Hindlimb muscle (tissue), 1 donor: ENCODE results near the gene KDM4F. TPM values are rescaled to one million over a fixed set of nuclear protein-coding genes. Genes with fewer than 3 reads are reported as not detected.
A peak's percentile ranks its signal among the peaks of the same experiment; 100 is the strongest.
"Not testable (repeated sequence)": the region's sequence is repeated elsewhere in the genome, so short reads cannot be mapped to it uniquely, and the experiment has no call there.

Experiments
- DNase-seq: peaks from one replicate; pipeline ENCODE4 v3.0.0-alpha.2; 2013
- polyA plus RNA-seq: library from polyadenylated mRNA; unstranded; fragments of 120-200 nt; gene quantifications from one replicate; pipeline ENCODE4 v1.2.1, GENCODE V29; 2013; ENCODE audit not compliant: insufficient read length

KDM4F gene
- not detected for polyA plus RNA-seq

DNA sequence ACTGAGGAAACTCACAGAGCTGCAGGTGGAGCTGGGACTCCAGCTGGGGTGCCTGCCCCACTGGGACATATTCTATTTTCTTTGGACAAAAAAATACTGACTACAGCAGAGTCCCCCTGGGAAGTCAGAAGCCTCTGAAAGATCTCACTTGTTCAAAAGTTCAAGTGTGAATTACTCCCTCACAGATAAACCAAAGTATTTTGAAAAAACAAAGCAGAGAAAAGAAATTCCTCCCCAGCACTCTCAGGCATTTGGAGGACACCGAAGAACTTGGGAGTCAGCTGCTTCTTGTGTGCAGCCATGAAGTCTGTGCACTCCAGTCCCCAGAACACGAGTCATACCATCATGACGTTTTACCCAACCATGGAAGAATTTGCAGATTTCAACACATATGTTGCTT lies at the start of gene KDM4F:
TSS of gene KDM4F (plus strand) at position 301 of the 400 bp plus-strand sequence.
- not testable (repeated sequence) for DNase-seq

DNA sequence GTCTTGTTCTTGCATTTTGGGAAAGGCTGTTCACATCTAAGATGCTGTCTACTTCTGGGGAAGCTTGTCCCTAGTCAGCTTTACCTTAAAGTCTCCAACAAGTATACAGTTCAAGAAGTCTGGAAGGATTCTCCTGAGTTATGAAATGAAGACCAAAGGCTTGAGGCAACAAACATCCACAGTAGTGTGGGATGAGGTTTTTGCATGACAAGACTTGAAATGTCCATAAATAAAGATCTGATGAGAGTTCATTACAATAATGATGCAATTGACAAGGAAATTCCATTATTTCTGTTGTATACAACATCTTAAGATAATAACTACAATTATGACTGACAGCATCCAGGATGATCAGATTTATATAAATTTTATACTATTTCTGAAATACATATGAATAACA lies 45.5 kb upstream of the KDM4F start:
- DNase-seq: no peak

DNA sequence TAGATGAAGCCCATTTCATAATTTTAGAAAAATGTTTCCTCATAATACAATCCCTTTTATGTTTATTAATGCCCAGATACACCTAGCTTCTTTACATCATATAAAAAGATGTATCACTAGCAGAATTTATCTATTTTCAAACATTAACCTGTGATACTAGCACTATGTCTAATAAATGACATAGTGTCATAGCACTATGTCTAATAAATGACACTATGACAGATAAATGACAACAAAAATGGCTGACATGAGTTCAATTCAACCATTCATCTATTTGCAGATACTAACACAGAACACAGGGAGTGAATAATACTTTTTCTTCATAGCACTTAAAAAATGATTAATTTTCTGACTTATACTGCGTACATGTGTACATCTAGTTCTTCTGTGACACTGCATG lies 43.6 kb upstream of the KDM4F start:
- no peak for DNase-seq

DNA sequence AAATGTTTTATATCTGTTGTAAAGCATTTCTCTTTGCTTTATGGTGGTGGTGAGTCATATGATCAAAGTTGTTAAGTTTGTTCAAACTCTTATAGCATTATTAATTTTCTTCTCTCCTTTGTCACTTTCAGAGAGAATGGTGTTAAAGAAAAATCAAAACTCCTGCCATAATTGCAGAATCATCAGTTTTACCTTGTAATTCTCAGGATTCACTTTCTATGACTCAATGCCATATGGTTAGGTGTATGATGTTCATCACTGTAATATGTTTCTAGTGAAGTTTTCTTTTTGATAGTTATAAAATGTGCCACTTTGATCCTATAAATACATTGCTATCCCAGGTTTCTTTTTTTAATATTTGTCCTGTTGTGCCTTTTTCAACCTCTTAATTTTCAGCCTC lies 37.8 kb upstream of the KDM4F start:
- no peak for DNase-seq

DNA sequence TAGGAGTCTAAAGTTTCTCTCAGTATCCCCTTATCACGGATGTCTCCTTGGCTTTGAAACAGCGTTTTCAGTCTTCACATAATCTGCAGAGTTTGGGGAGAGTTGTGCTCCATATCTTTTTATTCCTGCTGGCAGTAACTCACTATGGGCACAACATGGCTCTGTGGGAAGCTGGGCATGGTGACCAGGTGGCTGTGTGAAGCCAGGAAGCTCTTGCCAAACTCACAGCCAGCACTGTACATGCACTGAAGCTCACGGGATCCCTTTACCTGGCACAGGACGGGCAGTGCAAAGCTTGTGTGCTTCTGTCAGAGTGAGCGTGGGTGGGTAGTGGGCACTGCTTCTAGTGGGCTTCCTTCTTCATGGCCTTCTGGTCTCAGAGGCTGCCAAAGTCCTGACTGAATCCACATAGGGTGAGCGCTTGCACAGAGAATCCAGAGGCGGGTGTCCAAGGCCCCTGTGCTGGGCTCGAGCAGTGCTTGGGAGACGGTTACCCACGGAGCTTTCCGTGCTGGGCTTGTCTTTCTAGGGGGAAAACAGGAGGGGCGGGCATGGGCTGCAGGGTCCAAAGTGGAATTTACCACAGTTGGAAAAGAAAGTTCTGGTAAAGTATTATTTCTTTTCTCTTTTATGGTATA lies 34.9 kb upstream of the KDM4F start:
- DNase-seq: no peak

DNA sequence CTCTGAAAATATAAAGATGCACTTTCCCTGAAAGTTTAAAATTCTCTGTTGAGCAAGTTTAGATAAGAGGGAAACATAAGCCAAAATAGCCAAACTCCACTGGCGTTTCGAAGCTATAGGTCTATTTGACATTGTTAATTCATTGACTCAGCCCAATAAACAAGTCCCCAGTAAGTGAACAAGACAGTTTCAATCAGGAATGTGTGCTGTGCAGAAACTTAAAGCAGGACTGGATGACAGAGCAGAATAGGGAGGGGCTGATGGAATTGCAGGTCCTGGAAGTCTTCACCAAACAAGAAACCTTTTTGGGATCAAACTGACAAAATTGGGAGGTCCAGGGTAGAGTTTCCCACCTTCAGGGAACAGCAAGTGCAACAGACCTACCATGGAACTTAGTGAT lies 33.1 kb upstream of the KDM4F start:
- DNase-seq: no peak

DNA sequence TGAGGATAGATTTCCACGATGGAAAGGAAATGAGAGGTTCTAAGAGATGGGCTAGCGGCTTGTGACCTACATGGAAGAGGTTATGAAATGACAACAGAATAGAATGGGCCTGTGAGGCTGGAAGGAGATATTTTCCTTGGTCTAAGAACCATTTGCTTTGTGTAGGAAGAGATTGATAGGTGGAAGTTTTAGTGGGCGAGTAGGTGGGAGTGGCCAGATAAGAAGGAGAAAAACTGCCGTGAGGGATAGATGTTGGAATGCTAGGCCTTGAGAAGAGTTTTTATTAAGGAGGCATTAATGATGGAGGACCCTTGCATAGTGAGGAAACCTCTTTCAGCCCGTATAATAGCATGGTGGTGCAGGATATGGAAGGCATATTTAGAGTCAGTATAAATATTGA lies 27.8 kb upstream of the KDM4F start:
- not testable (repeated sequence) for DNase-seq

DNA sequence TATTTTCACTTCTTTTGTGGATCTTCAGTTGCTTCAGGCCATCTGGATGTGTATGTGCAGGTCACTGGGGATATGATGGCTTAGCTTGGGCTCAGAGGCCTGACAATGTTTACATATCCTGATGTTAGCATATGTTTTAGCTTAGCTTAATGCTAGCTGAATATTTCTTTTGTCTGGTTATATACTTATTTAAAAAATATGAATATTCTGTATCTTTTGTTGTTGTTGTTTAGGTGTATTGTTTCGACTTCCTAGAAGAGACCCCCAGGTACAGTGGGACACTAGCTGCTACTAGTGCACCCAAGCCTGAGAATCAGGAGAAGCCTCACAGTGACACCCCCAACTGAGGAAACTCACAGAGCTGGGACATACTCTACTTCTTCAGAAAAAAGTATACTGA lies 24.3 kb upstream of the KDM4F start, which contains the start of gene KDM4E:
TSS of gene KDM4E (plus strand) at position 301 of the 400 bp plus-strand sequence. CDS start 300 bp downstream, outside the sequence.
- DNase-seq: no peak

DNA sequence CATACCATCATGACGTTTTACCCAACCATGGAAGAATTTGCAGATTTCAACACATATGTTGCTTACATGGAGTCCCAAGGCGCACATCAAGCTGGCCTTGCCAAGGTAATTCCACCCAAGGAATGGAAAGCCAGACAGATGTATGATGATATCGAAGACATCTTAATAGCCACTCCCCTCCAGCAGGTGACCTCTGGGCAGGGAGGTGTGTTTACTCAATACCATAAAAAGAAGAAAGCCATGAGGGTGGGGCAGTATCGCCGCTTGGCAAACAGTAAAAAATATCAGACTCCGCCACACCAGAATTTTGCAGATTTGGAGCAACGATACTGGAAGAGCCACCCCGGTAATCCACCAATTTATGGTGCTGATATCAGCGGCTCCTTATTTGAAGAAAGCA lies 23.6 kb upstream of the KDM4F start:
- not testable (repeated sequence) for DNase-seq

DNA sequence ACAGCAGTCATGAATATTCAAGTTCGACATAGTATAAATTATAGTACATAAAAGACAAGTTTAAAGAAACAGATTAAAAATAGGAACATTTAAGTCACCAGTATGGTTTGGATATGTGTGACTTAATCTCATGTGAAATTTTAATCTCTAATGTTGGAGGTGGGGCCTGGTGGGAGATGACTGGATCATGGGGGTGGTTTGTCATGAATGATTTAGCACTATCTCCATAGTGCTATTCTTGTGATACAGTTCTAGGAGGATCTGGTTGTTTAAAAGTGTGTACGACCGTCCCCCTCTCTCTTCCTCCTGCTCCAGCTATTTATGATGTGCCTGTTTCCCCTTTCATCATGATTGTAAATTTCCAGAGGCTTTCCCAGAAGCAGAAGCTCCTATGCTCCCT lies 20.9 kb upstream of the KDM4F start:
- DNase-seq: no peak

DNA sequence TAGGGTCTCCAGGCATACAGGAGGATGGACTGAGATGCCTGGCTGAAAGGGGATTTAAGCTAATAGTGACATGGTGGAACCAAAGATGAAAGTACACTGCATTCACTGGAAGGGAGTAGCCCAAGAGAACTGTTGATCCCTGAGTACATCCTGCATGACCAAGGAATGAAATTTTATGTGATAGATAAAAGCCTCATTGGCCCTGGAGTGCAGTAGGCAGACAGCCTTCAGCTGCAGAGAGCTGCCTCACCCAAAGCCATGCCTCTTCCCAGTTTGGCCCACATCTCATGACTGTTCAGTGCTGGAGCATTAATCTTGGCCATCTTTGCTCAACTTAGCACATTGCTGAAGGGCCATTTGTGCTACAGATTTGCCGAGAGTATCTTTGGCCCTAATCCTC lies 16.2 kb upstream of the KDM4F start:
- no peak for DNase-seq

DNA sequence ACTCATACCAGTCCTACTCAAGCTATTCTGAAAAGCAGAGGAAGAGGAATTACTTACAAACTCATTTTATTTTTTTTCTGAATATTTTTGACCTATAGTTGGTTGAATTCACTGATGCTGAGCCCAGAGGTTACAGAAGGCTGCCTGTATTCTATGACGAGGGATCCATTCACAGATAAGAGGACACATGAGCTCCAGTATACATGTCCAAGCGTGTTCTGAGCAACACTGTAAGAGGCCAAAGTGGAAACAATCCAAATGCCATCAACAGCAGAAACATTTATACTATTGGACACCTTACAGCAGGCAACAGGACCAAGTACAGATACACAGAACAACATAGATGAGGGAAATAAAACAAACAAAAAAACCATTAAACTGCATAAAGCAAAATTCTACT lies 13.9 kb upstream of the KDM4F start:
- no peak for DNase-seq

DNA sequence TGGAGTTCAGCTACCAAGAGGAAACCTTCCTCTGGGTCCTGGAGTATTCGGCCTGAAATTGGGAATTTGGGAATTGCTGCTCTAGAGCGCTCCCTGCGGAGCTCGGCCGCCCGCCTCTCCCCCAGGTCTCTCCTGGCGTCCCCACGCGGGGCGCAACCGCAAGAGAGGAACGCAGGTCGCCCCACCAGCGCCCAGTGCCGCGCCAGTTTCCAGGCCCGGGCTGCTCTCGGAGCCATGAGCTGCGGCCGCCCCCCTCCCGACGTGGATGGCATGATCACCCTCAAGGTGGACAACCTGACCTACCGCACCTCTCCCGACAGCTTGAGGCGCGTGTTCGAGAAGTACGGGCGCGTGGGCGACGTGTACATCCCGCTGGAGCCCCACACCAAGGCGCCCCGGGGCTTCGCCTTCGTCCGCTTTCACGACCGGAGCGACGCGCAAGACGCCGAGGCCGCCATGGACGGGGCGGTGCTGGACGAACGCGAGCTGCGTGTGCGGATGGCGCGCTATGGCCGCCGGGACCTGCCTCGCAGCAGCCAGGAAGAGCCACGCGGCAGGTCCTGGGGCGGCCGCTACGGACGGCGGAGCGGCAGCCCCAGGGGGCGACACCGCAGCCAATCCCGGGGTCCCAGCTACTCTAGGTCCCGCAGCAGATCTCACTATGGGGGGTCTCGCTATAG lies 11.7 kb upstream of the KDM4F start:
- peak; percentile 25 for DNase-seq

DNA sequence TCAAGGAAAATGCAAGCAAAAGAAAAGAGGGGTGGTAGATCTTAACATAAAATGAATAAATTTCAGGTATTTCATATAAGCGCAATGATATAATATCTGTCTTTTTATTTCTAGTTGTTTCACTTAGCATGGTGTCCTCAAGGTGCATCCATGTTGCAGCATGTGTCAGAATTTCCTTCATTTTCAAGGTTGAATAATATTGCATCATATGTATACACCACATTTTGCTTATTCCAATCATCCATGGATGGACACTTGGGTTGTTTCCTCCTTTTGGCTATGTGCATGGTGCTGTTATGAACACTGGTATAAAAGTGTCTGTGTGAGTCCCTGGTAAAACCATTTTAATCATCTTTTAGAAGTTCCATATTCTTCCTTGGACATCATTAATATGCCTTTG lies 7.0 kb upstream of the KDM4F start:
- DNase-seq: no peak

DNA sequence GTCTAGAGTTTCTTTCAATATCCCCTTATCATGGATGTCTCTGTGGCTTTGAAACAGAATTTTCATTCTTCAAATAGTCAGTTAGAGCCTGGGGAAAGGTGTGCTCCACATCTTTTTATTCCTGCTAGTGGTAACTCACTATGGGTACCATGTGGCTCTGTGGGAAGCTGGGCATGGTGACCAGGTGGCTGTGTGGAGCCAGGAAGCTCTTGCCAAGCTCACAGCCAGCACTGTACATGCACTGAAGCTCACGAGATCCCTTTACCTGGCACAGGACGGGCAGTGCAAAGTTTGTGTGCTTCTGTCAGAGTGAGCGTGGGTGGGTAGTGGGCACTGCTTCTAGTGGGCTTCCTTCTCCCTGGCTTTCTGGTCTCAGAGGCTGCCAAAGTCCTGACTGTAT lies 6.3 kb upstream of the KDM4F start:
- DNase-seq: no peak

DNA sequence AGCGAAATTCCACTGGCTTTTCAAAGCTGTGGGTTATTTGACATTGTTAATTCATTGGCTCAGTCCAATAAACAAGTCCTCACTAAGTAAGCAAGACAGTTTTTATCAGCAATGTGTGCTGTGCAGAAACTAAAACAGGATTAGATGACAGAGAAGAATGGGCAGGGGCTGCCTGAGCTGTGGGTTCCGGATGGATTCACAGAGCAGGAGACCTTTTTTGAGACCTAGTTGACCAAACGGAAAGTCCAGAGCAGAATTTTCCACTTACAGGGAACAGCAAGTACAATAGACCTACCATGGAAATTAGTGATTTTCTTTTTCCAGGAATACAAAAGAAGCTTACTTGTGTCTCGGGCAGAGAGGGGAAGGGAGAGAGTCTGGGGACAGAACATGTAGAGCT lies 5.2 kb upstream of the KDM4F start:
- no peak for DNase-seq

DNA sequence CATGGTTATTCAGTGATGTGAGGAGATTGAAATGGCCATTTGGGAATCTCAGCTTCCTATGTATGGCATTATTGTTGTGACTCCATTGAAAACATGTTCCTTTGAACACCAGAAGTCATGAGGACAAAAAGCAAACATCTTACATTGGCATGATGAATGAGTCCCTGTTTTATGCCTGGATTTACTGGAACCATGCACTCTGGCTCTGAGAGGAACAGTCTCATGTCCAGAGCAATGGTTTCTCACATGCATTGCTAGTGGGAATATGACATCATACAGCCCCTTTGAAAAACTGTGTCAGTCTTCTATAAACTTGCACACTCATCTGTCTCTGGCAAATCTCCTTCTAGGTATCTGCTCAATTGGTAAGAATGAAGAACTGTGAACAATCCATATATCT lies 3.4 kb upstream of the KDM4F start:
- DNase-seq: no peak

DNA sequence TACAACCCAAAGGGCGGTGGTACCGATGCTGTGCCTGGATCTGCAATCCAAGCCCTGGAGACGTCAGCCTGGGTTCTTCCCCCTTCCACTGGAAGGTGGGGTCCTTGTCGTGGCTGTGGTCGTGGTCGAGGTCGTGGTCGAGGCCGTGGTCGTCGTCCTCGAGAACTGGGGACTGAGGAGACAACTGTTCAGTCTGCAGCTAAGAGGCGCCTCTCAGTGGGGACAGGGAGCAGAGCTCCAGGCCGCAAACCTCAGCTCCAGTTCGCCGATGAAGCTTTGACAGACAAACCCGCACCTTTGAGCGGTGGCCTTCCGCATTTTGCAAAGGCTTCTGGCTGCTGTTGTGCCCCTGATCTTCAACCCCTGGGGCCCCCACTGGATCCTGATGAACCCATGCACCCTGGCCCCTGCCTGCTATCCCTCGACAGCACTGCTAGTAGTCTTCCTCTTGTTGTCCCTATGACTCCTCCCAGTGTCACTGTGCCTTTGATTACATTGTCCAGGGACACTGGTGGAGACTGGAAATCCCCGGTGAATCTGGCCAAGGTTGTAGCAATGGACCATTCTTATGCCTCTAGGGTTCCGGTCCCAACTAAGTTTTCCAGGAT lies 1.5 kb downstream of the KDM4F start:
- DNase-seq: no peak

DNA sequence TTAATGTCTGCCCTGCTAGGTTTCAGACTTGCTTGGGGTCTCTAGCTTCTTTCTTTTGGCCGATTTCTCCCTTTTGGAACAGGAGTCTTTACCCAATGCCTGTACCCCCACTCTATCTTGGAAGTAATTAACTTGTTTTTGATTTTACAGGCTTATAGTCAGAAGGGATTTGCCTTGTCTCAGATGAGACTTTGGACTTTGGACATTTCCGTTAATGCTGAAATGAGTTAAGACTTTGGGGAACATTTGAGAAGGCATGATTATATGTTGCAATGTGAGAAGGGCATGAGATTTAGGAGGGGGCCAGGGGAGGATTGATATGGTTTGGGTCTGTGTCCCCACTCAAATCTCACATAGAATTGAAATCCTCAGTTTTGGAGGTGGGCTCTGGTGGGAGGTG lies 5.1 kb downstream of the KDM4F start:
- DNase-seq: no peak

DNA sequence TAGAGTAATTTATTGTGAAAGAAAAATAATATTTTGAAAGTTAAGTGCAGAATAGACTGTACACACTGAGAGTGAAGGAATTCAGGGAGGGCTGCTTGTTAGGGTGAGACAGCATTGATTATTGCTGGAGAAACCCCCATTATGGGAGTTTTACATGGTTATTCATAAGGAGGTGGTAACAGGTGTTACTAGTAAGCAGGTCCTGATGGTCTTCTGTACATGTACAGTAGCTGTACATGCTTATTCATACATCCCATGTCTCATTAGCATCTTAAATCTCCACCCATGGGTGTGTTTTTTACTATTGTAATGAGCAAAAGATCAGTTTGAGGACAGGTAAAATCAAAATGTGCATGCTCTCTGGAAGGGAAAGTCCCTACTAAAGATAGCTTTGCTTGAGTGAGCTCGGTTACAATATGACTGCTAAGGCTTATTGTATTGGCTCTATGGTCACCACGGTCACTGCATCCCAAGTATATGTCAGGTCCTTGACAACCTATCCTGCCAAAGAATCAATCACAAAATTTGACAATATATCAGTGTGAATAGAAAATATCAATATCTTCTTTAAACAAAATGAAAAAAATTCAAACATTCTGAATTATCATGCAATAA lies 6.2 kb downstream of the KDM4F start:
- DNase-seq: no peak

DNA sequence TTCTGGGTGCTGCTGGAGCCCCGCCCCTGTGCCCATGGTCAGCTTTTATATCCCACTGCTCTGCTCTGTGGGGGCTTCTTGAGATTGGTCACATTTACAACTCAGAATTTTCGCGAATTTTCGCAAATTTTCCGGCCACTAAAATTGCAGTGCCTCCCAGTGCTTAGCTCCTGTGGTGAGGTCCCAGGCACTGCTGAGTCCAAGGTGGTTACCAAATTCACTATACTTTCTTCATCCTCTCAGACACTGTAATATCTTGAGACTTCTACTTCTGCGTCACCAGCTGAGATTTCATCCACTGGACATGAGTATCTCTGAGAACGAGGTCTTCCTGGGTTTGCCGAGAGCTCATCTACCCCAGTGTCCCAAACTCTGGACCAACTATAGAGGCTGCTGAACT lies 8.7 kb downstream of the KDM4F start:
- no peak for DNase-seq

DNA sequence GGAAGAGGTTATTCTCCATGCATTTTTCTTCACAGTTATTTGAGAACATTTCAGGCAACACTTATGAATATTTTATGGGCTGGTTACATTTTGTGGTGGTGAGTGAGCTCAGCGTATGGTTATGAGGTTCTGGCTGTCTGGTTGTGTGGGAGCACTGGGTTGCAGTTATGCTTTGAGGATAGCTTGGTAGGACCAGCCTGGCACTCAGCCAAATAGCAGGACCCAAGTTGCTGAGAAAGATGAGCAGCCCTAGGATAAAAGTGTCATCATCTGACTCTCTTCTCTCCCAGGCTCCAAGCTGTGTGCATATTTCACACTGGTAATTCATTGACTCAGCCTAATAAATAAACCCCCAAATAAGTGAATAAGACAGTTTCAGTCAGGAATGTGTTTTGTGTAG lies 9.4 kb downstream of the KDM4F start:
- DNase-seq: no peak

DNA sequence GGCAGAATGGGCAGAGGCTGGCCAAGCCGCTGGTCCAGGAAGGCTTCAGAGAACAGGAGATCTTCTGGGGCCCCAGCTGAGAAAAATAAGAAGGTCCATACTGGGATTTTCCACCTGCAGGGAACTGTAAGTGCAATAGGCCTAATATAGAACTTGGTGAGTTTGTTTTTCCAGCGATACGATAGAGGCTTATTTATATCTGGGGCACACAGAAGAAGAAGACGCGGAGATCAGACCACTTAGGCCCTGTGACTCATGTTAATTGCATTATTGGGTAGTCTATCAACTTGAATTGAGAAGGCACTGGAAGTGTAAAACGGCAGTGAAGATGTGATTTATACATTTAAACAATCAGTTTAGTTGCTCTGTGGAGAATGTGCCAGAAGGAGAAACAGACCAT lies 9.8 kb downstream of the KDM4F start:
- DNase-seq: no peak

DNA sequence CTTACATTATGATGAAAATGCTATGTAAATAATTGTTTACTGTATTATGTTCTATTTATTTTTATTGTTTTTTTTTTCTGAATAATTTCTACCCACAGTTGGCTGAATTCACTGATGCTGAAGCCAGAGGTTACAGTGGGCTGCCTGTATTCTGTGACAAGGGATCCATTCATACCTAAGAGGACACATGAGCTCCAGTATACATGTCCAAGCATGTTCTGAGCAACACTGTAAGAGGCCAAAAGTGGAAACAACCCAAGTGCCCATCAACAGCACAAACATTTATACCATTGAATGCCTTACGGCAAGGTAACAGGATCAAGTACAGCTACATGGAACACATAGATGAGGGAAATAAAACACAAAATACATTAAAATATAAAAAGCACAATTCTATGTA lies 16.1 kb downstream of the KDM4F start:
- DNase-seq: no peak
